HG02970 (cell line): ENCODE results near the gene MSGN1.

Experiments used
- ATAC-seq: cut with Tn5 transposase; IDR thresholded peaks from one replicate; pipeline ENCODE4 v1.9.1; 2021; ENCODE audit warnings: mild to moderate bottlenecking, moderate library complexity, moderate number of reproducible peaks; ENCODE audit not compliant: unreplicated experiment, low FRiP score

Gene MSGN1

GRCh38 chr2:17845806-17846205 lies 29.5 kb downstream of the MSGN1 start:
- no peak for ATAC-seq

- ATAC-seq, result no peak
These were observed 30.4 kb downstream of the MSGN1 start for GRCh38 chr2:17846676-17847075.

- ATAC-seq, result no peak
These were observed 31.0 kb downstream of the MSGN1 start for GRCh38 chr2:17847236-17847635.

GRCh38 chr2:17849275-17849674 lies 33.0 kb downstream of the MSGN1 start:
- ATAC-seq, result no peak

- ATAC-seq, result no peak
These were observed 33.9 kb downstream of the MSGN1 start for GRCh38 chr2:17850151-17850550.

- peak; percentile 74 for ATAC-seq
These were observed 35.7 kb downstream of the MSGN1 start for GRCh38 chr2:17851731-17852585.

GRCh38 chr2:17853799-17854198 lies 37.5 kb downstream of the MSGN1 start:
- no peak for ATAC-seq

GRCh38 chr2:17857021-17857420 lies 40.8 kb downstream of the MSGN1 start:
- no peak for ATAC-seq

- no peak for ATAC-seq
These were observed 41.8 kb downstream of the MSGN1 start for GRCh38 chr2:17858064-17858463.

- no peak for ATAC-seq
These were observed 47.3 kb downstream of the MSGN1 start for GRCh38 chr2:17863539-17863938.

- no peak for ATAC-seq
These were observed 48.4 kb downstream of the MSGN1 start for GRCh38 chr2:17864676-17865075.

- ATAC-seq, result no peak
These were observed 50.9 kb downstream of the MSGN1 start for GRCh38 chr2:17867133-17867532.
